Fibroblast of peridontal ligament (primary cell): ENCODE measurements around the gene RGSL1.

ENCODE experiments used
- DNase-seq: peaks from one replicate; pipeline ENCODE4 v3.0.0-alpha.2; 2010; ENCODE audit errors: extremely low read depth

Gene RGSL1

DNA sequence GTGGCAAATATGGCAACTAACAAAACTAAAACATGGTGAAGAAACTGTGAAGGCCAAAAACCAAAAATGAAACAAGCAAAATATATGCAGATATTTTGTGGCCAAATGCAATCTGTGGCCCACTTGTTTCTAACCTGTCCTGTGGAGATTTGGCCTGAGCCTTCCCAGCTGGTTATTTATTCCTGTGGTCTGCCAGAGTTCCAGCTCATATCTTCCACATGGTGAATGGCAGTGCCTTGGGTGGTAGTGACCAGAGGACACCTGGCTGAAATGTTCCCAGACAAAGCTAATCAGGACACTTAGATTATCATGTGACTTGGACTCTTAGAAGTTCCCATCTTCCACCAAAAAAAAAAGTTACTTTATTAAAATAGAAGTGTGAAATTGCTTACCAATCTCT, 99.4 kb downstream of the RGSL1 start:
- DNase-seq: no peak

GRCh38 chr1:182549811-182550210, 99.9 kb downstream of the RGSL1 start:
- no peak for DNase-seq

DNA sequence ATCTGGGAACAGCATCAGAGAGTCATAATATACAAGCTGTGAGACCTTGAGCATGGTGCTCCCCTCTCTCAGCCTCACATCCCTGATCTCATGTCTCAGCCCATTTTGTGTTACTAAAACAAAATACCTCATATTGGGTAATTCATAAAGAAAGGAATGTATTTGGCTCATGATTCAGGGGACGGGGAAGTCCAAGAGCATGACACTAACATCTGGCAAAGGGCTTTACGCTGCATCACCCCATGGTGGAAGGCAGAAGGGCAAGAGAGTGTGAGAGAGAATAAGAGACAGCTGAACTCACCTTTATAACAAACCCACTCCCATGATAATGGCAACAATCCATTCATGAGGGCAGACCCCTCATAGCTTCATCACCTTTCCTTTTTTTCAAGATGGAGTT, 102.6 kb downstream of the RGSL1 start:
- no peak for DNase-seq

DNA sequence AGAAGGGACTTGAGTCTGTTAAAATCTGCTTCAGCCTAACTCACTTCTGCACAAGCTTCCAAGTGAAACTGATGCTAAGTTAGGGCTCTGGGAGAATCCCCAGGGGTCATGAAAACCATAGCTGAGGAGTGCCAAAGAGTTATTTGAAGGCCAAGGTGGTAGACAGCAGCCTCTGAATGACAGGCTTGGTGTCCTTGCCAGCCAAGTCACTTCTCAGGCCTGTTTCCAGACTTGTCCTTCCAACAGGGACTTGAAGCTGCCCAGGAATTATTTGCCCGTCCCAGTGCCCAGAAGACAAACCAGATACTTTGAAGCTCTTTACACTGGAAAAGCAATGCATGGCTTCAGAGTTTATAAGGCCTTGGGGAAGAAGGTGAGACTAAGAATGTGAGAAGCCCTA, 105.5 kb downstream of the RGSL1 start:
- DNase-seq: no peak

GRCh38 chr1:182556279-182556678, 106.3 kb downstream of the RGSL1 start:
- DNase-seq: no peak

- DNase-seq: no peak
Measured at GRCh38 chr1:182560392-182560984, 110.5 kb downstream of the RGSL1 start.

DNA sequence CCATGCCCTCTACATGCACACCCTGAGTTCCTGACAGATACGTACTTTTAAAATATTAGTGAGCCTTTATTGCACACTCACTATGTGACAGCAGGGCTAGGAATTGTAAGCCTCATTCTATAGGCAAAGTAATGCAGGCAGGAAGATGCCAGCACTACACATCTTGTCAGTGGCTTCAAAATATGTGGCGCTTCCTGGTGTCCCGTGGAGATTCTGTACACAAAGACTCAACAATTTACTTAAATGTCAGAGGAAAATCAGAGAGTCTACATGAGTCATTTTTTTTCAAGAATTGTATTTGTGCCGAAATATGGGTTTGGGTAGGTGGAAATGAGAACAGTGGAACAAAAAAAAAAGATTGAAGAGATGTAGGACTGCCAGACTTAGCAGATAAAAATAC, 111.5 kb downstream of the RGSL1 start:
- DNase-seq: no peak

- no peak for DNase-seq
Measured at GRCh38 chr1:182563095-182563494, 113.1 kb downstream of the RGSL1 start.

- DNase-seq: no peak
Measured at GRCh38 chr1:182564406-182565004, 114.6 kb downstream of the RGSL1 start.

- no peak for DNase-seq
Measured at GRCh38 chr1:182565537-182565936, 115.6 kb downstream of the RGSL1 start.

GRCh38 chr1:182567629-182568028, 117.7 kb downstream of the RGSL1 start:
- DNase-seq: no peak

- DNase-seq: no peak
Measured at GRCh38 chr1:182568647-182569284, 118.8 kb downstream of the RGSL1 start.

DNA sequence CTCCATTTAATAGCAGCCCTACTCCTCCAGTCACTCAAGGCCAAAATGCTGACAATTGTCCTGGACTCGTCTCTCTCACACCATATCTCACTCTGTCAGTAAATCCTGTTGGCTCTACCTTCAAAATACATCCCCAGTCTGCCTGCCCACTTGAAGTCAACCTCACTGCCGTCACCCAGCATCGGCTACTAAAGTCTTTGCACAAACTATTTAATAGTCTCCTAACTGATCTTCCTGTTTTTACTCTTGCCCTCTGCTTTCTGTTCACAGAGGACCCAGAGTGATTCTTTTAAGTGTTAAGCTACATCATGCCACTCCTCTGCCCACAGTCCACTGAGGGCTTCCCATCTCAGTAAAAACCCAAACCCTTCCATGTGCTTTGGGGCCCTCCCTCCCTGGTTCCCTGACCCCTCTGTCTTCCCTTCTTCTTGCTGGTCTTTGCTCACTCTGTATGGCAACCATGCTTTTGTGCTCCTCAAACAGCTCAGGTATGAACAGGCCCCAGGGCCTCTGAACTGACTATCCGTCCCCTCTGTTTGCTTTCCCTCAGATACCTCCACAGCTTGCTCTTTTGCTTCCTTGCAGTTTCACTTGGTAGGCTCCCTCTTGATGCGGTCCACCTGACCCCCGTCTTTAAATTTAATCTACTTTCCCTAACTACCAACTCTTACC, 120.1 kb downstream of the RGSL1 start:
- no peak for DNase-seq

GRCh38 chr1:182570611-182570970, 120.6 kb downstream of the RGSL1 start:
- no peak for DNase-seq

DNA sequence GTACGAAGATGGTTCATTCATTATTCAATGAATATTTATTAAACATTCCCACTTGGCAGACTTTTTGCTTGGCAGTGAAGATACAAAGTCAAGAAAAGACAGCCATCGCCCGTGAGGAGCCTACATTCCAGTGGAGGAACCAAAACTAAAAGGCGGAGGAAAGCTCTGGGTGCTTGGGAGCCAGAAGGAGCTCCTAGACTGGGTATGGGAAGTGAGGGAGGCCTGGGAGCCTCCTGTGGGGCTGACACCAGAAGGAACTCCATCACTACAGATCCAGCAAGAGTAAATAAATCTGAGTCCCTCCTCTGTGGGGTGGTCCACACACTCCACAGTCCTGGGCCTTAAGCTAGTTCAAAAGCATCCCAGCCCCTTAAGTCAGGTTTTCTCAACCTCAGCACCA, 124.2 kb downstream of the RGSL1 start:
- DNase-seq: no peak

DNA sequence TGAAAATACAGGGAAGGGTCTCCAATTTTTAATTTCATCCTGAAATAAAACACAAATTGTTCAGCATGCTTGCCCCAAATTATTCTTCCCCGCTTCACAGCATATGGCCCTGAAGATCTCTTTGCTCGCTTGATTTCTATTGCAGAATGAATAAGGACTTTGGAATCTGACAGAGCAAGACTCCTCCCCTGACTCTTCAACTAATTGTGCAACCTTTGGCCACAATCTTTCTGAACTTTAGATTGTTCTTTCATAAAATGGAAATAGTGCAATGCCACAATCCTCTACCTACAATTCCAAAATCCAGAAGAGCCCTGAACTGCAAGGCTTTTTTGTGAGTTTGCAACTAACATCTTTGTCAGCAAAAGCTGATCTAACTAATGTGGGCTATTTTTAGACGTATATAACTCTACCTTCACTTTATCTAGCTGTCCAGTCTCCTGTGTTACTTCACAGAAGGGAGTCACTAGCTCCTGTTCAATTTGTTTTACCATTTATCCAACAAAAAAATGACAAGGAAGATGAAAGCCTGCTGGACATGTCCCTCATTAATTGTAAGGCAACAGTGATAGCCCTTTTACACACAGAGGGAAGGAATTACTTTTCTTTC, 125.7 kb downstream of the RGSL1 start:
- peak; percentile 63 for DNase-seq

GRCh38 chr1:182580736-182581135, 130.8 kb downstream of the RGSL1 start:
- DNase-seq: no peak

GRCh38 chr1:182584746-182585145, 134.8 kb downstream of the RGSL1 start:
- no peak for DNase-seq

- no peak for DNase-seq
Measured at GRCh38 chr1:182586380-182586779, 136.4 kb downstream of the RGSL1 start.

DNA sequence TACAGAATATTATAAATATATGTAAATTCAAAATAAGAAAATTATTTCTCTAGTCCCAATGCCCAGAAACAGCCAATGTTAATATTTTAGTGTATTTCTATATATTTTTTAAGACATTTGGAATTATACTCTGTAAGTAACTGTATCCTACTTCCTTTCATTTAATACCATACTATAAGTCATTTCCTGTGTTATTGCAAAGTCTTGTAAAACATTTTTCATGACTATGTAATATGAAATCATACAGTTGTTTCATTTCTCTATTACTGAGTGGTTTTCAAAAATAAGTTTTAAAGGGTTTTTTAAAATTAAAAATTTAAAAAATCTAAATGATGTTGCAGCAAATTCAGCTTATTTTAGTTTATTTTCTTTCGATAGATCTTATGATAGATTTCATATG, 137.1 kb downstream of the RGSL1 start:
- DNase-seq: no peak

DNA sequence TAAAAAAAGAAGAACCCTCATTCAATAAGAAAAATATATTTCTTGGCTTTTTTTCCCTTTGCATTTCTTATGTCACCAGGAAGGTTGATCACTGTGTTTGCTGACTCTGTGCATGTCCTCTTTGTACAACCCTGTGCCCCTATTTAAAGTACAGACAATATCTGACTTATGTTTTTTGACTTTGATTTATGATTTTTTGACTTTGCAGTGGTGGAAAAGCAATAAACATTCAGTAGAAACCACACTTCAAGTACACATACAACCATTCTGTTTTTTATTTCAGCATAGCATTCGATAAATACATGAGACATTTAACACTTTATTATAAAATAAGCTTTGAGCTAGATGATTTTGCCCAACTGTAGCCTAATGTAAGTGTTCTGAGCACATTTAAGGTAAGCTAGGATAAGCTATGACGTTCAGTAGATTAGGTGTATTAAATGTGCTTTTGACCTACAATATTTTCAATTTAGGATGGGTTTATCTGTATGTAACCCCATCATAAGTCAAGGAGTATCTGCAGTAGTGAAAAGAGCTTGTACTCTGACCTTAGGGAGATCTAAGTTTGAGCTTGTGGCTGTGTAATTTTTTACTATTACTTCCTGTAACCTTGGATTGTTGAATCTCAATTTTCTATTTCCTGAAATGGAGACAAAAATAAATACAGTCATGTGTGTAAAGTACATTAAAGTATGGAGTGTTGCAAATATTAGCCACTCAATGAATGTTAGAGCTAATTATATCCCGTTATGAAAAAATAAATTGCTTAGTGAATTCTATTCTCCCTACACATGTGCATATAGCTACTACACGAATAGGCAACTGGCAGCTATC, 137.9 kb downstream of the RGSL1 start:
- DNase-seq: no peak
